BE2C (cell line): ENCODE data around the gene FTSJ1.

Source experiments
- DNase-seq: peaks from one replicate; pipeline ENCODE4 v3.0.0-alpha.2; 2020
- H3K27me3 ChIP-seq: fragments of 250-450 bp; sonication (Bioruptor Pico); 2 replicates; pipeline ENCODE4 v1.5.1; 2020; ENCODE audit warnings: mild to moderate bottlenecking
- H3K36me3 ChIP-seq: fragments of 250-450 bp; sonication (Bioruptor Pico); 2 replicates; pipeline ENCODE4 v1.5.1; 2020; ENCODE audit warnings: mild to moderate bottlenecking
- H3K4me1 ChIP-seq: fragments of 250-450 bp; sonication (Bioruptor Pico); 2 replicates; pipeline ENCODE4 v1.5.1; 2020
- H3K4me3 ChIP-seq: 2 replicates; pipeline ENCODE4 v1.5.1; 2011; ENCODE audit warnings: low read depth, low read length
- H3K9me3 ChIP-seq: fragments of 250-450 bp; sonication (Bioruptor Pico); 2 replicates; pipeline ENCODE4 v1.5.1; 2020
- CTCF ChIP-seq: IDR thresholded peaks from 2 replicates; pipeline ENCODE4 v1.5.1; 2012; ENCODE audit warnings: mild to moderate bottlenecking, low read depth, low read length

The FTSJ1 gene

GRCh38 chrX:48530736-48531135 lies 54.7 kb downstream of the FTSJ1 start:
- Histone ChIP-seq H3K9me3 (no peaks in the 10 kb centered on the region), H3K4me1 (no peaks in the 10 kb centered on the region), H3K4me3 (no peak overlapping the region), H3K27me3 (no peaks in the 10 kb centered on the region), H3K36me3 (peaks cover 12% of the 10 kb centered on the region; the same call in 1 of the 2 replicates)
- no peak for TF ChIP-seq CTCF
- no peak for DNase-seq

GRCh38 chrX:48531358-48531959 lies 55.5 kb downstream of the FTSJ1 start:
- no peaks in the 10 kb centered on the region for H3K27me3 ChIP-seq
- DNase-seq = no peak
- no peak for TF ChIP-seq CTCF
- no peaks in the 10 kb centered on the region for H3K9me3 ChIP-seq
- no peaks in the 10 kb centered on the region for H3K4me1 ChIP-seq
- H3K4me3 ChIP-seq = no peak overlapping the region
- H3K36me3 ChIP-seq = peaks cover 10% of the 10 kb centered on the region; the same call in 1 of the 2 replicates

GRCh38 chrX:48532161-48532560 lies 56.2 kb downstream of the FTSJ1 start:
- DNase-seq = no peak
- peaks cover 3% of the 10 kb centered on the region; the same call in 1 of the 2 replicates for H3K36me3 ChIP-seq
- H3K4me1 ChIP-seq = no peaks in the 10 kb centered on the region
- no peaks in the 10 kb centered on the region for H3K9me3 ChIP-seq
- TF ChIP-seq CTCF = no peak
- H3K4me3 ChIP-seq = no peak overlapping the region
- H3K27me3 ChIP-seq = no peaks in the 10 kb centered on the region

GRCh38 chrX:48533165-48533564 lies 57.2 kb downstream of the FTSJ1 start:
- no peak for DNase-seq
- no peak overlapping the region for H3K4me3 ChIP-seq
- no peak for TF ChIP-seq CTCF
- H3K4me1 ChIP-seq = no peaks in the 10 kb centered on the region
- no peaks in the 10 kb centered on the region for H3K27me3 ChIP-seq
- H3K9me3 ChIP-seq = no peaks in the 10 kb centered on the region
- H3K36me3 ChIP-seq = peaks cover 2% of the 10 kb centered on the region; the same call in 1 of the 2 replicates
